HepG2 (cell line): ENCODE results near the gene VDAC1. TPM values are rescaled to one million over a fixed set of nuclear protein-coding genes. Genes with fewer than 3 reads are reported as not detected.

Experiments
- ATAC-seq: fragments of 200-7000 bp; cut with Tn5 transposase; 3 replicates; pipeline ENCODE4 v1.9.1; 2020; ENCODE audit warnings: mild to moderate bottlenecking, moderate library complexity
- BruUV-seq: library from RNA; stranded (reverse); fragments of 400-500 nt; replicated peaks from 2 replicates; lab custom pipeline; 2021; lab: Mats Ljungman, UMichigan
- CTCF ChIA-PET: fragments of 300-600 bp; formaldehyde crosslinking; extraction: SDS; loops from one replicate; lab custom pipeline; 2021; ENCODE audit warnings: low total read pairs, inconsistent platforms, low intra/inter-chr PET ratio; lab: Yijun Ruan, JAX
- POLR2A ChIA-PET: fragments of 350-600 bp; sonication (Branson Sonifier 250); formaldehyde crosslinking; loops from one replicate; lab custom pipeline; 2020; ENCODE audit warnings: antibody characterized with exemption, inconsistent platforms; lab: Yijun Ruan, JAX
- DNase-seq: peaks from one replicate; pipeline ENCODE4 v3.0.0-alpha.2; 2015; ENCODE audit warnings: low spot score
- FAIRE-seq: peaks from 3 replicates; lab custom pipeline; 2011; peaks lifted over from hg19 to GRCh38; lab: Jason Lieb, UNC
- H2AFZ ChIP-seq: one replicate; pipeline ENCODE4 v1.6.1; 2011; ENCODE audit warnings: low read length, inconsistent platforms
- H3K27ac ChIP-seq: fragments of 300-600 bp; 3 replicates; pipeline ENCODE4 v1.8.0; 2011; ENCODE audit warnings: mixed run types, mild to moderate bottlenecking, mixed read lengths, low read length, inconsistent platforms; ENCODE audit not compliant: insufficient read depth; ENCODE audit errors: extremely low read length
- H3K27me3 ChIP-seq, 2 experiments: fragments of 200-600 bp in 1 of 2; 2 replicates in 1 of 2; 3 replicates in 1 of 2; pipeline versions ENCODE4 v1.6.0 to v1.8.0; 2011; ENCODE audit warnings: low read length in 2 of 2, mild to moderate bottlenecking in 2 of 2, moderate library complexity in 2 of 2, inconsistent platforms in 1 of 2; ENCODE audit not compliant: insufficient read depth in 2 of 2, control insufficient read depth in 1 of 2
- H3K36me3 ChIP-seq, 2 experiments: fragments of 200-600 bp in 1 of 2; replicated peaks in 1 of 2; 2 replicates in 1 of 2; 3 replicates in 1 of 2; pipeline versions ENCODE4 v1.5.1 to v1.8.0; 2011; ENCODE audit warnings: low read length in 2 of 2, inconsistent platforms in 1 of 2; ENCODE audit not compliant: insufficient read depth in 2 of 2, control insufficient read depth in 1 of 2
- H3K4me1 ChIP-seq: 2 replicates; pipeline ENCODE4 v1.5.1; 2012; ENCODE audit warnings: low read length, inconsistent platforms; ENCODE audit not compliant: insufficient read depth
- H3K4me2 ChIP-seq: 2 replicates; pipeline ENCODE4 v1.6.0; 2011; ENCODE audit warnings: low read depth, low read length, inconsistent platforms
- H3K4me3 ChIP-seq, 3 experiments: fragments of 200-600 bp in 1 of 3; sonication (generic), shearing (Covaris generic) in 1 of 3; replicated peaks in 1 of 3; 2 replicates each; pipeline ENCODE4 v1.5.1; 2011 to 2016; ENCODE audit warnings: low read length in 3 of 3, inconsistent platforms in 2 of 3, low read depth in 2 of 3, mild to moderate bottlenecking in 2 of 3, control low read depth in 1 of 3, mixed read lengths in 1 of 3; ENCODE audit not compliant: insufficient read depth in 1 of 3
- H3K79me2 ChIP-seq: one replicate; pipeline ENCODE4 v1.6.1; 2011; ENCODE audit warnings: low read length, inconsistent platforms; ENCODE audit not compliant: insufficient read depth
- H3K9ac ChIP-seq: 2 replicates; pipeline ENCODE4 v1.6.0; 2011; ENCODE audit warnings: mild to moderate bottlenecking, low read depth, low read length, inconsistent platforms; ENCODE audit not compliant: insufficient read depth
- H3K9me3 ChIP-seq: 2 replicates; pipeline ENCODE4 v1.5.1; 2012; ENCODE audit warnings: mild to moderate bottlenecking, low read length
- H4K20me1 ChIP-seq: 2 replicates; pipeline ENCODE4 v1.6.0; 2011; ENCODE audit warnings: inconsistent platforms, mild to moderate bottlenecking, low read length, moderate library complexity; ENCODE audit not compliant: insufficient read depth
- MAZ ChIP-seq, 2 experiments: sonication (generic) in 1 of 2; formaldehyde crosslinking in 1 of 2; IDR thresholded peaks; 2 replicates each; pipeline versions ENCODE4 v1.5.0 to v1.6.1; 2012 to 2020; ENCODE audit warnings: low read depth in 2 of 2, mild to moderate bottlenecking in 2 of 2, borderline replicate concordance in 1 of 2, improper control_type of control experiment in 1 of 2, low read length in 1 of 2, missing genetic modification reagents in 1 of 2, moderate library complexity in 1 of 2
- NFRKB ChIP-seq: fragments of 450-650 bp; IDR thresholded peaks from 2 replicates; pipeline ENCODE4 v1.6.1; 2017
- RBFOX2 ChIP-seq: fragments of 200-400 bp; formaldehyde crosslinking; IDR thresholded peaks from 2 replicates; pipeline ENCODE4 v1.6.1; 2017; ENCODE audit warnings: low read depth, mild to moderate bottlenecking, low read length
- TCF7L2 ChIP-seq: IDR thresholded peaks from 2 replicates; pipeline ENCODE4 v1.6.1; 2011; ENCODE audit warnings: mild to moderate bottlenecking, low read depth, low read length, moderate library complexity
- ZBTB8A ChIP-seq: sonication (generic); formaldehyde crosslinking; IDR thresholded peaks from 2 replicates; pipeline ENCODE4 v1.4.0; 2020; ENCODE audit warnings: mild to moderate bottlenecking, low read depth, missing genetic modification reagents, borderline replicate concordance
- ZNF292 ChIP-seq: sonication (generic); formaldehyde crosslinking; IDR thresholded peaks from 2 replicates; pipeline ENCODE4 v1.8.1; 2022; ENCODE audit warnings: mild to moderate bottlenecking, low read depth, missing genetic modification reagents, borderline replicate concordance
- ZNF7 ChIP-seq: IDR thresholded peaks from 2 replicates; pipeline ENCODE4 v1.6.1; 2016; ENCODE audit warnings: missing biosample characterization, missing genetic modification reagents
- ZNF777 ChIP-seq: sonication (generic); formaldehyde crosslinking; IDR thresholded peaks from 2 replicates; pipeline ENCODE4 v1.4.0; 2020; ENCODE audit warnings: missing genetic modification reagents
- ZNF782 ChIP-seq: sonication (generic); formaldehyde crosslinking; IDR thresholded peaks from 2 replicates; pipeline ENCODE4 v1.4.0; 2020; ENCODE audit warnings: missing genetic modification reagents, mild to moderate bottlenecking, borderline replicate concordance
- WGBS: methylation state at CpG from one replicate; pipeline ENCODE4 v1.1.6; 2017; ENCODE audit warnings: low lambda C conversion rate; 5-methylcytosine and 5-hydroxymethylcytosine counted together
- in situ Hi-C: cut with HindIII; loops from 2 replicates; pipeline ENCODE4 v1.10.0; 2017; ENCODE audit warnings: low pct_unique_long_range_greater_than_20kb; ENCODE audit not compliant: extremely low pct_ligation_motif_present
- intact Hi-C: fragments of 100-400 bp; cut with micrococcal nuclease; formaldehyde crosslinking; loops from one replicate; pipeline ENCODE4 v1.10.0; 2022; ENCODE audit not compliant: unreplicated experiment
- polyA plus RNA-seq, 8 experiments: library from polyadenylated mRNA; depleted of rRNA in 3 of 8; stranded (reverse) in 7 of 8; unstranded in 1 of 8; fragments of >200 nt; fragmentation: Illumina TruSeq in 4 of 8; extraction: Trizol in 4 of 8; gene quantifications; 2 replicates each; pipeline versions ENCODE4 v1.2.1 to v1.2.3, GENCODE V29; 2011 to 2016; ENCODE audit warnings: low read depth in 4 of 8, missing spikeins in 1 of 8, mixed read lengths in 1 of 8; ENCODE audit not compliant: insufficient read depth in 1 of 8
- total RNA-seq, 5 experiments: library from RNA; depleted of rRNA; stranded (reverse); fragments of >200 nt; fragmentation: Illumina TruSeq; extraction: Trizol; gene quantifications; 2 replicates each; pipeline ENCODE4 v1.2.3, GENCODE V29; 2016; ENCODE audit warnings: low read depth in 1 of 5
- TF ChIP-seq, protein P1 (sequence below): IDR thresholded peaks from 2 replicates; pipeline ENCODE4 v1.6.1; 2018; ENCODE audit warnings: missing genetic modification reagents
- TF ChIP-seq, protein P2 (sequence below), 2 experiments: sonication (generic) in 1 of 2; formaldehyde crosslinking in 1 of 2; IDR thresholded peaks; 2 replicates each; pipeline versions ENCODE4 v1.4.0 to v1.6.1; 2018 to 2020; ENCODE audit warnings: missing genetic modification reagents in 2 of 2, borderline replicate concordance in 1 of 2, low read depth in 1 of 2, mild to moderate bottlenecking in 1 of 2, missing biosample characterization in 1 of 2
- TF ChIP-seq, protein P3 (sequence below): conservative IDR thresholded peaks from 2 replicates; pipeline ENCODE4 v1.6.1; 2018; ENCODE audit warnings: missing genetic modification reagents

The VDAC1 gene
- total and polyA plus RNA-seq, 2 of the 13 experiments (the other 11 are each of a cell fraction or from before 2014, with no cell fraction given), result 112 to 380 TPM

DNA sequence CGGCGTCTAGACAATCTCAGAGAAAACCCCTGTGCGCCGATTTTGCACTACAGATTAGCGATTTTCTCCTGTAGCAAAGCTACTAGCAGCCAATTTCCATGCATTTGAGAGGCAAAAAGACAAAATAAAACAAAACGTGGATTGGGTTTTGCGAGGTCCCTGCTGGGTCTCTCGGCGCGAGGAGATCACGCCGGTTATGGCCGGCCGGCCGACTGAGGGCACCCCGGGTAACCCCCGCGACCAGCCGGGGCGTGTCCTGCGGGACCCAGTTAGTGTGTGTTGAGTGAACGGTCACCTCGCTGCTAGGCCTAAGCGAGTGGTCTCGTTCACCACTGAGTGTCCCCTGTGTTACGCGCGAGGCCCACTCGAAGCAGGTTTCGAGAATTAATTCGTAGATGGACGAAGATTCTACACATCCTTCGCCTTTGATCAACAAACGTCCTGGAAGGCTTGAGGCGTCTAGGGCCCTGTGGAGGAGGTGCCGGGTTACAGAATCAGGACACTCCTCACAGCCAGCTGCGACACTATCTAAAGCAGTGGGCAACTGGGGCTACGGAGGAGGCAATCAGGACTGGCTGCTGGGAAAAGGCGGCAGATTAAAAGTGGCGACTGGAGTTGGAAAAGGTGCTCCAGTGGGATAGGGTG is 764 bp upstream of the VDAC1 start (continued):
- TF ChIP-seq ZBTB8A (CRISPR knock-in tag), result no peak
- TF ChIP-seq, protein P1, sequence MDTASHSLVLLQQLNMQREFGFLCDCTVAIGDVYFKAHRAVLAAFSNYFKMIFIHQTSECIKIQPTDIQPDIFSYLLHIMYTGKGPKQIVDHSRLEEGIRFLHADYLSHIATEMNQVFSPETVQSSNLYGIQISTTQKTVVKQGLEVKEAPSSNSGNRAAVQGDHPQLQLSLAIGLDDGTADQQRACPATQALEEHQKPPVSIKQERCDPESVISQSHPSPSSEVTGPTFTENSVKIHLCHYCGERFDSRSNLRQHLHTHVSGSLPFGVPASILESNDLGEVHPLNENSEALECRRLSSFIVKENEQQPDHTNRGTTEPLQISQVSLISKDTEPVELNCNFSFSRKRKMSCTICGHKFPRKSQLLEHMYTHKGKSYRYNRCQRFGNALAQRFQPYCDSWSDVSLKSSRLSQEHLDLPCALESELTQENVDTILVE (CRISPR knock-in tag), result no peak
- TF ChIP-seq NFRKB, result no peak
- no peak for TF ChIP-seq ZNF7 (CRISPR knock-in tag)

GRCh38 chr5:134003817-134004625 is 754 bp downstream of the VDAC1 start:
- in situ Hi-C loops, result no loop called here
- TF ChIP-seq ZNF782 (CRISPR knock-in tag), result no peak
- TF ChIP-seq, protein P2, sequence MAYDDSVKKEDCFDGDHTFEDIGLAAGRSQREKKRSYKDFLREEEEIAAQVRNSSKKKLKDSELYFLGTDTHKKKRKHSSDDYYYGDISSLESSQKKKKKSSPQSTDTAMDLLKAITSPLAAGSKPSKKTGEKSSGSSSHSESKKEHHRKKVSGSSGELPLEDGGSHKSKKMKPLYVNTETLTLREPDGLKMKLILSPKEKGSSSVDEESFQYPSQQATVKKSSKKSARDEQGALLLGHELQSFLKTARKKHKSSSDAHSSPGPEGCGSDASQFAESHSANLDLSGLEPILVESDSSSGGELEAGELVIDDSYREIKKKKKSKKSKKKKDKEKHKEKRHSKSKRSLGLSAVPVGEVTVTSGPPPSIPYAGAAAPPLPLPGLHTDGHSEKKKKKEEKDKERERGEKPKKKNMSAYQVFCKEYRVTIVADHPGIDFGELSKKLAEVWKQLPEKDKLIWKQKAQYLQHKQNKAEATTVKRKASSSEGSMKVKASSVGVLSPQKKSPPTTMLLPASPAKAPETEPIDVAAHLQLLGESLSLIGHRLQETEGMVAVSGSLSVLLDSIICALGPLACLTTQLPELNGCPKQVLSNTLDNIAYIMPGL (CRISPR knock-in tag; IDR thresholded peaks at IDR 0.05; ENCODE audit: borderline replicate concordance in 1 of 2, low read depth in 1 of 2), result peak in 1 of 2 experiments; percentile 67; a peak in 1 of 4 replicates
- TF ChIP-seq RBFOX2, result peak; percentile 91
- TF ChIP-seq TCF7L2, result no peak
- TF ChIP-seq, protein P3, sequence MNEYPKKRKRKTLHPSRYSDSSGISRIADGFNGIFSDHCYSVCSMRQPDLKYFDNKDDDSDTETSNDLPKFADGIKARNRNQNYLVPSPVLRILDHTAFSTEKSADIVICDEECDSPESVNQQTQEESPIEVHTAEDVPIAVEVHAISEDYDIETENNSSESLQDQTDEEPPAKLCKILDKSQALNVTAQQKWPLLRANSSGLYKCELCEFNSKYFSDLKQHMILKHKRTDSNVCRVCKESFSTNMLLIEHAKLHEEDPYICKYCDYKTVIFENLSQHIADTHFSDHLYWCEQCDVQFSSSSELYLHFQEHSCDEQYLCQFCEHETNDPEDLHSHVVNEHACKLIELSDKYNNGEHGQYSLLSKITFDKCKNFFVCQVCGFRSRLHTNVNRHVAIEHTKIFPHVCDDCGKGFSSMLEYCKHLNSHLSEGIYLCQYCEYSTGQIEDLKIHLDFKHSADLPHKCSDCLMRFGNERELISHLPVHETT, result no peak
- TF ChIP-seq ZNF292 (CRISPR knock-in tag), result no peak
- TF ChIP-seq ZNF777 (CRISPR knock-in tag), result peak; percentile 25; the same call in 1 of the 2 replicates
- no peak for TF ChIP-seq MAZ (IDR thresholded peaks at IDR 0.05; ENCODE audit: borderline replicate concordance, low read depth, low read length)
- TF ChIP-seq MAZ (CRISPR knock-in tag; IDR thresholded peaks at IDR 0.05; ENCODE audit: low read depth), result 0 out of 2 replicates have a peak, but pooled peaks have one; percentile 16

More at GRCh38 chr5:134003817-134004625, 754 bp downstream of the VDAC1 start:
- intact Hi-C loops, result loop anchor here (2.0 kb wide), 2 partner anchors 15 to 35 kb away; no protein-coding TSS in a partner anchor
- ATAC-seq (peak; percentile 7), DNase-seq (no peak), FAIRE-seq (no peak)
- Histone ChIP-seq H3K4me1 (peaks cover 59% of the 10 kb centered on the region), H3K4me2 (peak overlapping the region; percentile 99), H2AFZ (no peak overlapping the region), H3K9me3 (no peaks in the 10 kb centered on the region), H3K27me3 (no peaks in the 10 kb centered on the region; a peak in 1 of 5 replicates), H3K27ac (peak overlapping the region; percentile 95), H3K4me3 (peak overlapping the region; percentile 92 to 96 (median 96)), H3K36me3 (peaks cover 3 to 6% of the 10 kb centered on the region in 2 experiments; a peak in 2 of 5 replicates), H3K79me2 (peaks cover 67% of the 10 kb centered on the region), H3K9ac (peak overlapping the region; percentile 97), H4K20me1 (peaks cover 34% of the 10 kb centered on the region)
- ChIA-PET CTCF (no interaction called here), POLR2A (interaction anchor here (0.6 to 7.4 kb wide), 15 partner anchors 8 to 111 kb away, joined by 3 to 192 read pairs (median 7); partner anchors contain the start of genes C5orf15 and TCF7)
- BruUV-seq, result no TSS peak
- 0% methylated on average over 10 of the region's 90 CpGs for WGBS
